H9 (cell line): Measurements from ENCODE around the gene PKIB. TPM values are rescaled to one million over a fixed set of nuclear protein-coding genes. Genes with fewer than 3 reads are reported as not detected.

ENCODE experiments used
- DNase-seq: peaks from one replicate; pipeline ENCODE4 v3.0.0-alpha.2; 2017
- H2AFZ ChIP-seq: one replicate; pipeline ENCODE4 v1.6.1; 2013; ENCODE audit warnings: mild to moderate bottlenecking, low read length, control low read depth, moderate library complexity
- H2AK5ac ChIP-seq: 2 replicates; pipeline ENCODE4 v1.6.1; 2013; ENCODE audit warnings: low read length, control low read depth, mixed read lengths; ENCODE audit not compliant: insufficient read length
- H2BK120ac ChIP-seq: one replicate; pipeline ENCODE4 v1.6.1; 2013; ENCODE audit warnings: low read depth, mild to moderate bottlenecking, low read length, control low read depth, inconsistent platforms; ENCODE audit not compliant: poor library complexity, severe bottlenecking
- H2BK12ac ChIP-seq: 2 replicates; pipeline ENCODE4 v1.6.1; 2013; ENCODE audit warnings: low read length, control low read depth, mixed read lengths, low read depth; ENCODE audit not compliant: insufficient read length
- H2BK15ac ChIP-seq: 2 replicates; pipeline ENCODE4 v1.6.1; 2013; ENCODE audit warnings: low read depth, low read length, control low read depth
- H2BK20ac ChIP-seq: one replicate; pipeline ENCODE4 v1.6.1; 2013; ENCODE audit warnings: low read depth, mild to moderate bottlenecking, low read length, control low read depth, inconsistent platforms; ENCODE audit not compliant: poor library complexity, severe bottlenecking
- H2BK5ac ChIP-seq: 2 replicates; pipeline ENCODE4 v1.6.1; 2013; ENCODE audit warnings: low read length, control low read depth, mixed read lengths; ENCODE audit not compliant: insufficient read length
- H3K14ac ChIP-seq: 2 replicates; pipeline ENCODE4 v1.6.1; 2013; ENCODE audit warnings: low read length, control low read depth; ENCODE audit not compliant: insufficient read depth
- H3K18ac ChIP-seq: 2 replicates; pipeline ENCODE4 v1.6.1; 2013; ENCODE audit warnings: low read depth, mild to moderate bottlenecking, mixed read lengths, low read length, control low read depth; ENCODE audit not compliant: insufficient read length
- H3K23ac ChIP-seq: 2 replicates; pipeline ENCODE4 v1.6.1; 2013; ENCODE audit warnings: low read length, control low read depth, mixed read lengths, low read depth; ENCODE audit not compliant: insufficient read length
- H3K23me2 ChIP-seq: 2 replicates; pipeline ENCODE4 v1.6.1; 2013; ENCODE audit warnings: low read depth, mild to moderate bottlenecking, mixed read lengths, low read length, control low read depth; ENCODE audit not compliant: insufficient read length, poor library complexity, severe bottlenecking
- H3K27ac ChIP-seq: 2 replicates; pipeline ENCODE4 v1.5.1; 2013; ENCODE audit warnings: low read length, control low read depth, mixed read lengths, low read depth; ENCODE audit not compliant: insufficient read length
- H3K27me3 ChIP-seq: 2 replicates; pipeline ENCODE4 v1.6.1; 2013; ENCODE audit warnings: low read length, control low read depth, inconsistent platforms; ENCODE audit not compliant: insufficient read depth
- H3K4ac ChIP-seq: 2 replicates; pipeline ENCODE4 v1.6.1; 2013; ENCODE audit warnings: low read depth, mild to moderate bottlenecking, control low read depth, inconsistent platforms, low read length, moderate library complexity
- H3K4me1 ChIP-seq: 2 replicates; pipeline ENCODE4 v1.6.1; 2013; ENCODE audit warnings: low read length, control low read depth, inconsistent platforms; ENCODE audit not compliant: insufficient read depth
- H3K4me2 ChIP-seq: 2 replicates; pipeline ENCODE4 v1.6.1; 2013; ENCODE audit warnings: low read length, control low read depth, mixed read lengths; ENCODE audit not compliant: insufficient read length, insufficient read depth
- H3K56ac ChIP-seq: 2 replicates; pipeline ENCODE4 v1.6.1; 2013; ENCODE audit warnings: low read depth, mild to moderate bottlenecking, mixed read lengths, low read length, control low read depth; ENCODE audit not compliant: insufficient read length
- H3K79me1 ChIP-seq: 2 replicates; pipeline ENCODE4 v1.6.1; 2013; ENCODE audit warnings: low read depth, mild to moderate bottlenecking, moderate library complexity, low read length, control low read depth, inconsistent platforms; ENCODE audit not compliant: insufficient read depth, poor library complexity, severe bottlenecking
- H3K79me2 ChIP-seq: 2 replicates; pipeline ENCODE4 v1.6.1; 2013; ENCODE audit warnings: low read length, control low read depth, inconsistent platforms; ENCODE audit not compliant: insufficient read depth
- H3K9ac ChIP-seq: 2 replicates; pipeline ENCODE4 v1.6.1; 2013; ENCODE audit warnings: low read length, control low read depth, mixed read lengths; ENCODE audit not compliant: insufficient read length; ENCODE audit errors: extremely low read depth
- H3K9me3 ChIP-seq: one replicate; pipeline ENCODE4 v1.6.1; 2013; ENCODE audit warnings: low read depth, low read length, inconsistent platforms; ENCODE audit not compliant: control insufficient read depth
- H3T11ph ChIP-seq: one replicate; pipeline ENCODE4 v1.6.1; 2013; ENCODE audit warnings: mild to moderate bottlenecking, low read length, control low read depth, inconsistent platforms
- H4K20me1 ChIP-seq: one replicate; pipeline ENCODE4 v1.6.1; 2013; ENCODE audit not compliant: control insufficient read depth, insufficient read length, insufficient read depth
- H4K5ac ChIP-seq: 2 replicates; pipeline ENCODE4 v1.6.1; 2013; ENCODE audit warnings: low read depth, mild to moderate bottlenecking, mixed read lengths, low read length, control low read depth; ENCODE audit not compliant: insufficient read length
- H4K8ac ChIP-seq: replicated peaks from 2 replicates; pipeline ENCODE4 v1.6.1; 2013; ENCODE audit warnings: low read length, control low read depth, mixed read lengths, low read depth; ENCODE audit not compliant: insufficient read length
- H4K91ac ChIP-seq: 2 replicates; pipeline ENCODE4 v1.6.1; 2013; ENCODE audit warnings: low read depth, mild to moderate bottlenecking, moderate library complexity, mixed read lengths, low read length, control low read depth; ENCODE audit not compliant: insufficient read length
- H3K27ac Mint-ChIP-seq, 3 experiments: 2 replicates in 2 of 3; 3 replicates in 1 of 3; pipeline ENCODE4 v1.8.0; 2020 to 2021; ENCODE audit warnings: mixed read lengths in 3 of 3, mild to moderate bottlenecking in 1 of 3, moderate library complexity in 1 of 3
- H3K27me3 Mint-ChIP-seq: 2 replicates; pipeline ENCODE4 v1.8.0; 2021; ENCODE audit warnings: low read depth, mild to moderate bottlenecking, moderate library complexity, mixed read lengths
- H3K36me3 Mint-ChIP-seq, 3 experiments: 2 replicates in 2 of 3; 3 replicates in 1 of 3; pipeline ENCODE4 v1.8.0; 2020 to 2021; ENCODE audit warnings: low read depth in 3 of 3, mixed read lengths in 3 of 3; ENCODE audit not compliant: insufficient read depth in 1 of 3
- H3K4me1 Mint-ChIP-seq, 2 experiments: 2 replicates each; pipeline ENCODE4 v1.8.0; 2020; ENCODE audit warnings: mixed read lengths in 2 of 2
- H3K4me3 Mint-ChIP-seq, 2 experiments: 2 replicates in 1 of 2; 3 replicates in 1 of 2; pipeline ENCODE4 v1.8.0; 2020 to 2021; ENCODE audit warnings: mild to moderate bottlenecking in 2 of 2, mixed read lengths in 2 of 2, moderate library complexity in 1 of 2
- H3K9me3 Mint-ChIP-seq, 2 experiments: 2 replicates in 1 of 2; 3 replicates in 1 of 2; pipeline ENCODE4 v1.8.0; 2020; ENCODE audit warnings: mild to moderate bottlenecking in 2 of 2, mixed read lengths in 2 of 2, moderate library complexity in 1 of 2
- CTCF ChIP-seq: fragments of 200-600 bp; sonication (generic); conservative IDR thresholded peaks from 3 replicates; pipeline ENCODE4 v1.8.0; 2021; ENCODE audit warnings: antibody characterized with exemption, mild to moderate bottlenecking
- WGBS: extraction: QIAGEN DNeasy Blood & Tissue Kit; methylation state at CpG from one replicate; pipeline ENCODE4 v1.1.7; 2013; ENCODE audit warnings: missing lambda C conversion rate, low lambda C conversion rate, mixed read lengths; ENCODE audit not compliant: insufficient read length; ENCODE audit errors: extremely low coverage; 5-methylcytosine and 5-hydroxymethylcytosine counted together
- total RNA-seq: library from RNA; stranded (reverse); gene quantifications from 2 replicates; pipeline ENCODE4 v1.2.1, GENCODE V29; 2021

Gene PKIB
- total RNA-seq, 1 experiment from 2014 or later, result 46.5 TPM

- WGBS, result no CpG with 5 or more reads among the region's 1 CpG
- Histone ChIP-seq H3K4me1 (no peaks in the 10 kb centered on the region), H3K4me2 (no peak overlapping the region), H3K18ac (no peak overlapping the region), H3K23me2 (no peaks in the 10 kb centered on the region), H2AK5ac (no peak overlapping the region), H4K91ac (no peak overlapping the region), H3K56ac (no peak overlapping the region), H3K9ac (no peak overlapping the region), H3T11ph (no peak overlapping the region), H3K27ac (no peak overlapping the region), H3K9me3 (no peaks in the 10 kb centered on the region), H3K4ac (no peak overlapping the region), H2BK120ac (no peak overlapping the region), H3K79me1 (no peaks in the 10 kb centered on the region), H2AFZ (no peak overlapping the region), H4K20me1 (no peaks in the 10 kb centered on the region), H3K23ac (no peak overlapping the region), H4K8ac (no peak overlapping the region), H2BK20ac (no peak overlapping the region), H3K79me2 (no peaks in the 10 kb centered on the region), H2BK5ac (no peak overlapping the region), H3K14ac (no peak overlapping the region), H3K27me3 (no peaks in the 10 kb centered on the region), H2BK12ac (no peak overlapping the region), H4K5ac (no peak overlapping the region), H2BK15ac (no peak overlapping the region)
- H3K27me3 Mint-ChIP-seq, result no peaks in the 10 kb centered on the region
- no peak for DNase-seq
- no peaks in the 10 kb centered on the region for H3K4me1 Mint-ChIP-seq
- no peak overlapping the region for H3K4me3 Mint-ChIP-seq
- H3K9me3 Mint-ChIP-seq, result no peaks in the 10 kb centered on the region
- peak overlapping the region in 1 of 3 experiments; percentile 5; a peak in 1 of 7 replicates for H3K27ac Mint-ChIP-seq
- no peak for TF ChIP-seq CTCF
- no peaks in the 10 kb centered on the region for H3K36me3 Mint-ChIP-seq
These were observed 18.5 kb downstream of the PKIB start for GRCh38 chr6:122628714-122629113.
